SK-N-SH (cell line): ENCODE results near the gene YARS1. TPM values are rescaled to one million over a fixed set of nuclear protein-coding genes. Genes with fewer than 3 reads are reported as not detected.

Source experiments
- CTCF ChIA-PET: fragments of 300-600, 350-600 bp; formaldehyde crosslinking; extraction: SDS; loops from one replicate; lab custom pipeline; 2021; lab: Yijun Ruan, JAX
- POLR2A ChIA-PET: fragments of 350-600 bp; sonication (Branson Sonifier 250); formaldehyde crosslinking; extraction: SDS; loops from one replicate; lab custom pipeline; 2020; ENCODE audit warnings: antibody characterized with exemption, inconsistent platforms; lab: Yijun Ruan, JAX
- DNase-seq: peaks from one replicate; pipeline ENCODE4 v3.0.0; 2012
- H2AFZ ChIP-seq: fragments of 200-600 bp; sonication (generic); 2 replicates; pipeline ENCODE4 v1.8.1; 2016; ENCODE audit warnings: antibody characterized with exemption, mild to moderate bottlenecking, low read depth
- H3F3A ChIP-seq: fragments of 200-600 bp; sonication (generic); replicated peaks from 2 replicates; pipeline ENCODE3; 2016; ENCODE audit warnings: antibody characterized with exemption, mild to moderate bottlenecking; ENCODE audit not compliant: insufficient read depth
- H3K27ac ChIP-seq, 2 experiments: fragments of 200-500 bp in 1 of 2; fragments of 200-600 bp in 1 of 2; sonication (Bioruptor generic) in 1 of 2; sonication (generic), shearing (Covaris generic) in 1 of 2; 2 replicates each; pipeline versions ENCODE4 v1.5.1 to v1.6.1; 2014 to 2016; ENCODE audit warnings: low read depth in 2 of 2, inconsistent platforms in 1 of 2, low read length in 1 of 2, mild to moderate bottlenecking in 1 of 2, mixed read lengths in 1 of 2
- H3K27me3 ChIP-seq: fragments of 200-600 bp; sonication (generic), shearing (Covaris generic); 2 replicates; pipeline ENCODE4 v1.6.1; 2016; ENCODE audit warnings: mixed run types; ENCODE audit not compliant: insufficient read depth
- H3K36me3 ChIP-seq, 2 experiments: fragments of 200-500 bp in 1 of 2; fragments of 200-600 bp in 1 of 2; sonication (Bioruptor generic) in 1 of 2; sonication (generic) in 1 of 2; replicated peaks in 1 of 2; 2 replicates each; pipeline versions ENCODE3 to v1.5.1; 2014 to 2016; ENCODE audit warnings: low read length in 1 of 2, mild to moderate bottlenecking in 1 of 2; ENCODE audit not compliant: insufficient read depth in 2 of 2, control insufficient read depth in 1 of 2
- H3K4me1 ChIP-seq, 2 experiments: fragments of 200-500 bp in 1 of 2; fragments of 200-600 bp in 1 of 2; sonication (Bioruptor generic) in 1 of 2; sonication (generic), shearing (Covaris generic) in 1 of 2; 2 replicates each; pipeline versions ENCODE4 v1.5.1 to v1.6.1; 2014 to 2016; ENCODE audit warnings: low read depth in 1 of 2, low read length in 1 of 2, mixed run types in 1 of 2; ENCODE audit not compliant: insufficient read depth in 2 of 2, control insufficient read depth in 1 of 2
- H3K4me2 ChIP-seq: fragments of 200-600 bp; sonication (generic), shearing (Covaris generic); 2 replicates; pipeline ENCODE4 v1.6.1; 2017; ENCODE audit warnings: mixed run types
- H3K4me3 ChIP-seq, 2 experiments: fragments of 200-500 bp in 1 of 2; fragments of 200-600 bp in 1 of 2; sonication (Bioruptor generic) in 1 of 2; sonication (generic), shearing (Covaris generic) in 1 of 2; 2 replicates each; pipeline versions ENCODE4 v1.5.1 to v1.8.1; 2014 to 2016; ENCODE audit warnings: low read depth in 2 of 2, inconsistent platforms in 1 of 2, low read length in 1 of 2, mild to moderate bottlenecking in 1 of 2, mixed read lengths in 1 of 2, moderate library complexity in 1 of 2
- H3K79me2 ChIP-seq: fragments of 200-600 bp; sonication (generic); 2 replicates; pipeline ENCODE4 v1.8.1; 2017; ENCODE audit warnings: mild to moderate bottlenecking; ENCODE audit not compliant: insufficient read depth
- H3K9ac ChIP-seq: fragments of 200-600 bp; sonication (generic); 2 replicates; pipeline ENCODE4 v1.6.1; 2017; ENCODE audit warnings: mixed run types
- H3K9me2 ChIP-seq: fragments of 200-600 bp; sonication (generic); 2 replicates; pipeline ENCODE4 v1.6.1; 2017; ENCODE audit warnings: mixed run types
- H3K9me3 ChIP-seq: fragments of 200-600 bp; sonication (generic); 2 replicates; pipeline ENCODE4 v1.6.1; 2017; ENCODE audit warnings: mixed run types, mild to moderate bottlenecking, moderate library complexity
- H4K20me1 ChIP-seq: fragments of 200-600 bp; sonication (generic); 2 replicates; pipeline ENCODE4 v1.6.1; 2017; ENCODE audit warnings: mild to moderate bottlenecking, mixed run types; ENCODE audit not compliant: insufficient read depth
- CHD2 ChIP-seq: fragments of 150-350 bp; IDR thresholded peaks from 2 replicates; pipeline ENCODE4 v1.6.1; 2018; ENCODE audit warnings: low read length; ENCODE audit not compliant: partially characterized antibody
- CTCF ChIP-seq: fragments of 200-600 bp; sonication (generic); IDR thresholded peaks from 2 replicates; pipeline ENCODE4 v1.6.1; 2017; ENCODE audit warnings: antibody characterized with exemption, mild to moderate bottlenecking, moderate library complexity
- ELF1 ChIP-seq: IDR thresholded peaks from 2 replicates; pipeline ENCODE4 v1.4.0; 2012
- EZH2phosphoT487 ChIP-seq: fragments of 200-600 bp; sonication (generic); IDR thresholded peaks from 2 replicates; pipeline ENCODE4 v1.6.1; 2017; ENCODE audit warnings: low read depth, mixed run types, mild to moderate bottlenecking, antibody characterized with exemption, moderate library complexity, borderline replicate concordance
- FOXJ3 ChIP-seq: sonication (generic); formaldehyde crosslinking; IDR thresholded peaks from 2 replicates; pipeline ENCODE4 v1.5.1; 2020; ENCODE audit warnings: mild to moderate bottlenecking, missing genetic modification reagents
- GABPA ChIP-seq: IDR thresholded peaks from 2 replicates; pipeline ENCODE4 v1.4.0; 2012; ENCODE audit warnings: low read depth, mild to moderate bottlenecking
- GATA2 ChIP-seq: sonication (generic); formaldehyde crosslinking; IDR thresholded peaks from 2 replicates; pipeline ENCODE4 v1.5.0; 2020; ENCODE audit warnings: mild to moderate bottlenecking, missing genetic modification reagents
- IRF3 ChIP-seq: fragments of 150-350 bp; IDR thresholded peaks from 2 replicates; pipeline ENCODE4 v1.6.1; 2016; ENCODE audit warnings: mild to moderate bottlenecking, low read depth, low read length
- MXI1 ChIP-seq: IDR thresholded peaks from 2 replicates; pipeline ENCODE4 v1.6.1; 2012; ENCODE audit warnings: mild to moderate bottlenecking, low read depth, low read length, improper control_type of control experiment
- NFIC ChIP-seq: IDR thresholded peaks from 2 replicates; pipeline ENCODE4 v1.4.0; 2012; ENCODE audit warnings: borderline replicate concordance
- POLR2AphosphoS5 ChIP-seq: IDR thresholded peaks from 2 replicates; pipeline ENCODE4 v1.6.1; 2012; ENCODE audit warnings: low read depth, low read length
- RAD21 ChIP-seq: IDR thresholded peaks from 2 replicates; pipeline ENCODE4 v1.6.1; 2012; ENCODE audit warnings: mild to moderate bottlenecking, low read length
- RCOR1 ChIP-seq: fragments of 150-350 bp; IDR thresholded peaks from 2 replicates; pipeline ENCODE4 v1.6.1; 2017; ENCODE audit warnings: antibody characterized with exemption, low read length
- RFX5 ChIP-seq: IDR thresholded peaks from 2 replicates; pipeline ENCODE4 v1.6.1; 2012; ENCODE audit warnings: mild to moderate bottlenecking, improper control_type of control experiment, low read length
- SIN3A ChIP-seq: IDR thresholded peaks from 2 replicates; pipeline ENCODE4 v1.6.1; 2012; ENCODE audit warnings: low read depth, mild to moderate bottlenecking, low read length, moderate library complexity, borderline replicate concordance
- TCF12 ChIP-seq: IDR thresholded peaks from 2 replicates; pipeline ENCODE4 v1.4.0; 2012
- TEAD4 ChIP-seq: IDR thresholded peaks from 2 replicates; pipeline ENCODE4 v1.4.0; 2012; ENCODE audit warnings: mild to moderate bottlenecking, borderline replicate concordance; ENCODE audit not compliant: insufficient read depth
- USF2 ChIP-seq: fragments of 150-350 bp; IDR thresholded peaks from 2 replicates; pipeline ENCODE4 v1.6.1; 2017; ENCODE audit warnings: antibody characterized with exemption, low read length, low read depth, borderline replicate concordance
- YY1 ChIP-seq: IDR thresholded peaks from 2 replicates; pipeline ENCODE4 v1.4.0; 2012; ENCODE audit warnings: low read depth, mild to moderate bottlenecking
- WGBS: methylation state at CpG from one replicate; pipeline ENCODE4 v1.1.6; 2017; ENCODE audit warnings: low lambda C conversion rate; 5-methylcytosine and 5-hydroxymethylcytosine counted together
- polyA plus RNA-seq, 3 experiments: library from polyadenylated mRNA; depleted of rRNA; stranded (reverse); fragments of >200 nt; gene quantifications; 2 replicates each; pipeline ENCODE4 v1.2.3, GENCODE V29; 2012
- TF ChIP-seq, protein P1 (sequence below): IDR thresholded peaks from 2 replicates; pipeline ENCODE4; 2012

YARS1 gene
- polyA plus RNA-seq, 1 of the 3 experiments (the other 2 are of a cell fraction), result 46.3 TPM

DNA sequence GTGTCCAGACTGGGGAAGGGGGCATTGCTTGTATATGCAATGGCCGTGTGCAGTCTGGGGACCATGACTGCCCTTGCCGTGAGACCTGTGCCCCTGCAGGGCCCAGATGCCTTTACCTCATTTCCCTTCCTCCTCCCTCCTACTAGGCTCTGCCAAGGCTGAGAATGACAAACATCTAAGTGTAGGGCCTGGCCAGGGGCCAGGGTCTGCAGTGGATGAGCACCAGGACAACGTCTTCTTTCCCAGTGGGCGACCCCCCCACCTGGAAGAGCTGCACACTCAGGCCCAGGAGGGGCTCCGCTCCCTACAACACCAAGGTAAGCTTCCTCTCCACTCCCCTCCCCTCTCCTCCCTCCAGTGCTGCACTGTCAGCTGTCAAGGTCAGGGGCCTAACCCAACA, 49.5 kb downstream of the YARS1 start:
- Histone ChIP-seq H3K27me3 (no peaks in the 10 kb centered on the region), H3K4me2 (peak overlapping the region; percentile 34; the same call in 1 of the 2 replicates), H3K9ac (no peak overlapping the region), H3K4me3 (no peak overlapping the region), H3K79me2 (no peaks in the 10 kb centered on the region), H3K36me3 (peaks cover 0 to 3% of the 10 kb centered on the region in 2 experiments), H3K4me1 (peaks cover 14 to 33% of the 10 kb centered on the region in 2 experiments), H4K20me1 (no peaks in the 10 kb centered on the region), H3K27ac (no peak overlapping the region; a peak in 1 of 4 replicates), H3K9me2 (no peaks in the 10 kb centered on the region), H3K9me3 (no peaks in the 10 kb centered on the region), H2AFZ (no peak overlapping the region), H3F3A (peaks cover 7% of the 10 kb centered on the region)
- ChIA-PET CTCF (interaction anchor here (1.0 to 19.0 kb wide), 2 partner anchors 19 to 57 kb away, joined by 4 to 392 read pairs; partner anchors contain the start of gene SYNC), POLR2A (interaction anchor here (0.6 kb wide), 1 partner anchor 55 kb away, joined by 3 read pairs; no protein-coding TSS in a partner anchor)
- no peak for TF ChIP-seq CTCF
- TF ChIP-seq IRF3, result no peak
- TF ChIP-seq FOXJ3 (CRISPR knock-in tag), result no peak
- peak; percentile 54; the same call in 1 of the 2 replicates for TF ChIP-seq NFIC
- TF ChIP-seq CHD2, result no peak
- no peak for TF ChIP-seq MXI1
- TF ChIP-seq GATA2 (CRISPR knock-in tag), result no peak
- TF ChIP-seq RCOR1, result no peak
- no peak for TF ChIP-seq RFX5
- TF ChIP-seq EZH2phosphoT487, result no peak
- no peak for TF ChIP-seq ELF1
- TF ChIP-seq TCF12, result peak; percentile 33; the same call in 1 of the 2 replicates
- no peak for TF ChIP-seq TEAD4
- WGBS, result 36% methylated on average over 5 of the region's 5 CpGs
- DNase-seq, result no peak

DNA sequence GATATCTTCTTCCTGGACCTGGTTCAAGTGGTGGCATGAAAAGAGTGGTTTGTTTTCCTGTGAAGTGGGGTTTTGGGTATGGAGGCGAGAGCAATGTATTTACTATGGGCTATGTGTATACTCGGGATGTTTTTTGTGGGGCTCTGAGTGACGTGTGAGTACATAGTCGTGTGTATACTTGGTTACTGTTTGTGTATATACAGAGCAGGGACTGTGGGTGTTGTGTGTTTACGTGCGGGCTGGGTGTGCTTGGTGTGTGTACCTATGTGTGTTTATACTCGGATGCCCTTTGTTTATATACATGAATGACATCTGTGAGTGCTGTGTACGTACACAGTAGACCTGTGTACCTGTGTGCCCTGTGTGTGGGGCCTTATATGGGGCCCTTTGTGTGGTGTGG, 50.0 kb downstream of the YARS1 start:
- H3F3A ChIP-seq, result peaks cover 7% of the 10 kb centered on the region
- no peak for DNase-seq
- 85% methylated on average over 8 of the region's 8 CpGs for WGBS
- no peaks in the 10 kb centered on the region for H3K9me2 ChIP-seq
- no peaks in the 10 kb centered on the region for H3K27me3 ChIP-seq
- ChIA-PET CTCF (interaction anchor here (0.8 to 19.0 kb wide), 2 partner anchors 8 to 57 kb away, joined by 3 to 392 read pairs; partner anchors contain the start of gene SYNC), POLR2A (interaction anchor here (0.6 kb wide), 1 partner anchor 54 kb away, joined by 3 read pairs; no protein-coding TSS in a partner anchor)
- no peaks in the 10 kb centered on the region for H3K9me3 ChIP-seq
- no peaks in the 10 kb centered on the region for H4K20me1 ChIP-seq
- H3K9ac ChIP-seq, result no peak overlapping the region
- H3K79me2 ChIP-seq, result no peaks in the 10 kb centered on the region
- no peak overlapping the region; a peak in 1 of 4 replicates for H3K27ac ChIP-seq
- no peak overlapping the region for H3K4me2 ChIP-seq
- no peak overlapping the region for H3K4me3 ChIP-seq
- H3K4me1 ChIP-seq, result peaks cover 14 to 33% of the 10 kb centered on the region in 2 experiments
- H2AFZ ChIP-seq, result no peak overlapping the region
- H3K36me3 ChIP-seq, result peaks cover 0 to 3% of the 10 kb centered on the region in 2 experiments
- TF ChIP-seq RAD21, result no peak
- TF ChIP-seq SIN3A, result no peak
- TF ChIP-seq GATA2 (CRISPR knock-in tag), result no peak
- no peak for TF ChIP-seq GABPA
- no peak for TF ChIP-seq CTCF
- TF ChIP-seq ELF1, result no peak
- TF ChIP-seq POLR2AphosphoS5, result no peak
- TF ChIP-seq RCOR1, result no peak
- TF ChIP-seq, protein P1, sequence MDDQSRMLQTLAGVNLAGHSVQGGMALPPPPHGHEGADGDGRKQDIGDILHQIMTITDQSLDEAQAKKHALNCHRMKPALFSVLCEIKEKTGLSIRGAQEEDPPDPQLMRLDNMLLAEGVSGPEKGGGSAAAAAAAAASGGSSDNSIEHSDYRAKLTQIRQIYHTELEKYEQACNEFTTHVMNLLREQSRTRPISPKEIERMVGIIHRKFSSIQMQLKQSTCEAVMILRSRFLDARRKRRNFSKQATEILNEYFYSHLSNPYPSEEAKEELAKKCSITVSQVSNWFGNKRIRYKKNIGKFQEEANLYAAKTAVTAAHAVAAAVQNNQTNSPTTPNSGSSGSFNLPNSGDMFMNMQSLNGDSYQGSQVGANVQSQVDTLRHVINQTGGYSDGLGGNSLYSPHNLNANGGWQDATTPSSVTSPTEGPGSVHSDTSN, result no peak
- no peak for TF ChIP-seq RFX5
- no peak for TF ChIP-seq YY1
- TF ChIP-seq FOXJ3 (CRISPR knock-in tag), result no peak
- TF ChIP-seq USF2, result no peak
